ENCODE results near the gene SPRED1. TPM values are rescaled to one million over a fixed set of nuclear protein-coding genes. Genes with fewer than 3 reads are reported as not detected.

The SPRED1 gene
- total and polyA plus RNA-seq, 2 of the 4 experiments (the other 2 are of a cell fraction) = 6.6 to 17.9 TPM

DNA sequence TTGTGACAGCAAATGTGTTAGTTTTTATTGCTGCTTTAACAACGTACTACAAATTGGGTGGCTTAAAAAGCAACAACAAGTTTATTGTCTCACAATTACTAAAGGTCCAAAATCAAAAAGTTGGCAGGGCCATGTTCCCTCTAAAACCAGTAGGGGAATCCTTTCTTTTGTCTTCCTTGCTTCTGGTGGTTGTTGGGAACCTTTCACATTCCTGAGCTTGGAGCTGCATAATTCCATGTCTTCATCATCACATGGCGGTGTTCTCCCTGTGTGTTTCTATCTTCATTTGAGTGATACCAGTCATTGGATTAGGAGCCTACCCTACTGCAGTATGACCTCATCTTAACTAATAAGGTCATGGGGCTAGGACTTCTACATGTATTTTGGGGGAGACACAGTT is 7.4 kb downstream of the SPRED1 start:
- peaks cover 80% of the 10 kb centered on the region for H4K20me1 ChIP-seq (ENCODE audit: insufficient read depth, low read length)
- H2AFZ ChIP-seq (replicated peaks; ENCODE audit: low read length, poor library complexity) = no peak overlapping the region
- in situ Hi-C loops (cut with MboI; ENCODE audit: low sequenced_read_pairs) = no loop called here
- H3K27ac ChIP-seq (ENCODE audit: insufficient read depth, low read length) = no peak overlapping the region
- H2BK120ac ChIP-seq (ENCODE audit: low read depth, low read length) = no peak overlapping the region
- intact Hi-C loops (cut with micrococcal nuclease) = no loop called here
- H3K56ac ChIP-seq (ENCODE audit: extremely low read depth, insufficient read depth, low read length) = no peak overlapping the region
- no peak overlapping the region for H3K4me3 ChIP-seq (ENCODE audit: insufficient read depth, low read depth, low read length)
- H3K36me3 ChIP-seq (ENCODE audit: control insufficient read depth, insufficient read depth, low read length) = no peaks in the 10 kb centered on the region
- H4K5ac ChIP-seq (ENCODE audit: low read depth, low read length) = no peak overlapping the region
- no CpG with 5 or more reads among the region's 2 CpGs for WGBS, 2 experiments (ENCODE audit: extremely low coverage in 2 of 2, insufficient read length in 1 of 2)
- no peak overlapping the region for H3K14ac ChIP-seq (replicated peaks; ENCODE audit: low read depth, low read length)
- H4K8ac ChIP-seq (ENCODE audit: low read depth in 2 of 2, low read length in 2 of 2) = no peak overlapping the region
- H3K4me2 ChIP-seq (ENCODE audit: low read depth, low read length) = peak overlapping the region; percentile 46; the same call in 1 of the 2 replicates
- DNase-seq = peak; percentile 32
- dilution Hi-C loops (cut with HindIII; ENCODE audit: low sequenced_read_pairs, unreplicated experiment) = no loop called here
- TF ChIP-seq, protein P1, sequence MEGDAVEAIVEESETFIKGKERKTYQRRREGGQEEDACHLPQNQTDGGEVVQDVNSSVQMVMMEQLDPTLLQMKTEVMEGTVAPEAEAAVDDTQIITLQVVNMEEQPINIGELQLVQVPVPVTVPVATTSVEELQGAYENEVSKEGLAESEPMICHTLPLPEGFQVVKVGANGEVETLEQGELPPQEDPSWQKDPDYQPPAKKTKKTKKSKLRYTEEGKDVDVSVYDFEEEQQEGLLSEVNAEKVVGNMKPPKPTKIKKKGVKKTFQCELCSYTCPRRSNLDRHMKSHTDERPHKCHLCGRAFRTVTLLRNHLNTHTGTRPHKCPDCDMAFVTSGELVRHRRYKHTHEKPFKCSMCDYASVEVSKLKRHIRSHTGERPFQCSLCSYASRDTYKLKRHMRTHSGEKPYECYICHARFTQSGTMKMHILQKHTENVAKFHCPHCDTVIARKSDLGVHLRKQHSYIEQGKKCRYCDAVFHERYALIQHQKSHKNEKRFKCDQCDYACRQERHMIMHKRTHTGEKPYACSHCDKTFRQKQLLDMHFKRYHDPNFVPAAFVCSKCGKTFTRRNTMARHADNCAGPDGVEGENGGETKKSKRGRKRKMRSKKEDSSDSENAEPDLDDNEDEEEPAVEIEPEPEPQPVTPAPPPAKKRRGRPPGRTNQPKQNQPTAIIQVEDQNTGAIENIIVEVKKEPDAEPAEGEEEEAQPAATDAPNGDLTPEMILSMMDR (conservative IDR thresholded peaks at IDR 0.05; ENCODE audit: low read depth, low read length) = 0 out of 2 replicates have a peak, but pooled peaks have one; percentile 10
- no peak for TF ChIP-seq BHLHE40 (IDR thresholded peaks at IDR 0.05; ENCODE audit: low read depth, low read length)
- H2BK5ac ChIP-seq (ENCODE audit: low read depth, low read length, poor library complexity, severe bottlenecking) = no peak overlapping the region
- H2AK9ac ChIP-seq (replicated peaks; ENCODE audit: low read depth, low read length, poor library complexity) = no peak overlapping the region
- no peak overlapping the region for H3K9ac ChIP-seq (ENCODE audit: low read depth, low read length)
- peak overlapping the region; percentile 1; the same call in 1 of the 2 replicates for H3K23ac ChIP-seq (ENCODE audit: low read depth, low read length)
- ATAC-seq (ENCODE audit: low read depth) = 0 out of 2 replicates have a peak, but pooled peaks have one; percentile 8
- H3K9me3 ChIP-seq (ENCODE audit: control insufficient read depth, insufficient read depth, low read length) = no peaks in the 10 kb centered on the region
- H3K4ac ChIP-seq (ENCODE audit: low read depth, low read length) = no peak overlapping the region
- peaks cover 19% of the 10 kb centered on the region; the same call in 1 of the 2 replicates for H3K4me1 ChIP-seq (ENCODE audit: control insufficient read depth, insufficient read depth, low read length)
- POLR2A ChIA-PET (ENCODE audit: unreplicated experiment) = interaction anchor here (0.7 kb wide), 2 partner anchors 136 to 182 kb away, joined by 3 to 4 read pairs; no protein-coding TSS in a partner anchor
- H2BK20ac ChIP-seq (ENCODE audit: low read depth, low read length) = no peak overlapping the region
- H4K91ac ChIP-seq (ENCODE audit: insufficient read depth, low read depth, low read length) = no peak overlapping the region
- no peaks in the 10 kb centered on the region for H3K27me3 ChIP-seq (ENCODE audit: control insufficient read depth, insufficient read depth, low read length)
- peaks cover 10% of the 10 kb centered on the region for H3K9me1 ChIP-seq (ENCODE audit: insufficient read depth, low read length)
- H2AK5ac ChIP-seq (ENCODE audit: low read depth, low read length) = no peak overlapping the region
- H3K18ac ChIP-seq (ENCODE audit: low read depth, low read length) = no peak overlapping the region
- no TSS peak for BruUV-seq (replicated peaks)
- peaks cover 0 to 42% of the 10 kb centered on the region in 2 experiments; a peak in 3 of 4 replicates for H3K79me1 ChIP-seq (ENCODE audit: low read depth in 1 of 2, low read length in 2 of 2)
- CTCF ChIA-PET = interaction anchor here (1.8 kb wide), 1 partner anchor 13 kb away, joined by 4 read pairs; no protein-coding TSS in a partner anchor
- H2BK15ac ChIP-seq (ENCODE audit: low read depth, low read length) = no peak overlapping the region
